ENCODE data around the gene PICALM.

GRCh38 chr11:85946221-85946620 is 122.7 kb downstream of the PICALM start:
- no peak for TF ChIP-seq CSRNP3 (CRISPR knock-in tag; IDR thresholded peaks at IDR 0.05)
- TF ChIP-seq TCF4 (CRISPR knock-in tag; IDR thresholded peaks at IDR 0.05; ENCODE audit: borderline replicate concordance) = no peak
- no peak for TF ChIP-seq GLIS3 (CRISPR knock-in tag; IDR thresholded peaks at IDR 0.05)
- no peak for TF ChIP-seq ARNTL (CRISPR knock-in tag; IDR thresholded peaks at IDR 0.05; ENCODE audit: borderline replicate concordance, low read depth)
- no peak for TF ChIP-seq ZNF565 (CRISPR knock-in tag; conservative IDR thresholded peaks at IDR 0.05; ENCODE audit: low read depth)
- no peak for TF ChIP-seq ZC3H10 (CRISPR knock-in tag; IDR thresholded peaks at IDR 0.05)
- TF ChIP-seq, protein P1, sequence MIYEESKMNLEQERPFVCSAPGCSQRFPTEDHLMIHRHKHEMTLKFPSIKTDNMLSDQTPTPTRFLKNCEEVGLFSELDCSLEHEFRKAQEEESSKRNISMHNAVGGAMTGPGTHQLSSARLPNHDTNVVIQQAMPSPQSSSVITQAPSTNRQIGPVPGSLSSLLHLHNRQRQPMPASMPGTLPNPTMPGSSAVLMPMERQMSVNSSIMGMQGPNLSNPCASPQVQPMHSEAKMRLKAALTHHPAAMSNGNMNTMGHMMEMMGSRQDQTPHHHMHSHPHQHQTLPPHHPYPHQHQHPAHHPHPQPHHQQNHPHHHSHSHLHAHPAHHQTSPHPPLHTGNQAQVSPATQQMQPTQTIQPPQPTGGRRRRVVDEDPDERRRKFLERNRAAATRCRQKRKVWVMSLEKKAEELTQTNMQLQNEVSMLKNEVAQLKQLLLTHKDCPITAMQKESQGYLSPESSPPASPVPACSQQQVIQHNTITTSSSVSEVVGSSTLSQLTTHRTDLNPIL (CRISPR knock-in tag; IDR thresholded peaks at IDR 0.05; ENCODE audit: low read depth) = no peak
- no peak for TF ChIP-seq RARB (CRISPR knock-in tag; IDR thresholded peaks at IDR 0.05)
- no peak for TF ChIP-seq CSDC2 (CRISPR knock-in tag; IDR thresholded peaks at IDR 0.05)
- TF ChIP-seq ZNF70 (CRISPR knock-in tag; IDR thresholded peaks at IDR 0.05) = no peak
- TF ChIP-seq, protein P2, sequence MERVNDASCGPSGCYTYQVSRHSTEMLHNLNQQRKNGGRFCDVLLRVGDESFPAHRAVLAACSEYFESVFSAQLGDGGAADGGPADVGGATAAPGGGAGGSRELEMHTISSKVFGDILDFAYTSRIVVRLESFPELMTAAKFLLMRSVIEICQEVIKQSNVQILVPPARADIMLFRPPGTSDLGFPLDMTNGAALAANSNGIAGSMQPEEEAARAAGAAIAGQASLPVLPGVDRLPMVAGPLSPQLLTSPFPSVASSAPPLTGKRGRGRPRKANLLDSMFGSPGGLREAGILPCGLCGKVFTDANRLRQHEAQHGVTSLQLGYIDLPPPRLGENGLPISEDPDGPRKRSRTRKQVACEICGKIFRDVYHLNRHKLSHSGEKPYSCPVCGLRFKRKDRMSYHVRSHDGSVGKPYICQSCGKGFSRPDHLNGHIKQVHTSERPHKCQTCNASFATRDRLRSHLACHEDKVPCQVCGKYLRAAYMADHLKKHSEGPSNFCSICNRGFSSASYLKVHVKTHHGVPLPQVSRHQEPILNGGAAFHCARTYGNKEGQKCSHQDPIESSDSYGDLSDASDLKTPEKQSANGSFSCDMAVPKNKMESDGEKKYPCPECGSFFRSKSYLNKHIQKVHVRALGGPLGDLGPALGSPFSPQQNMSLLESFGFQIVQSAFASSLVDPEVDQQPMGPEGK (CRISPR knock-in tag; IDR thresholded peaks at IDR 0.05; ENCODE audit: borderline replicate concordance) = no peak

Data from SK-N-SH treated with all-trans-retinoic acid at 6 μM for 48 hours (cell line).